Neuronal stem cell (in vitro differentiated cells): ENCODE results near the gene ALG1.
"Not testable (repeated sequence)": the region's sequence is repeated elsewhere in the genome, so short reads cannot be mapped to it uniquely, and the experiment has no call there.

Experiments used
- DNase-seq: peaks from one replicate; pipeline ENCODE4 v3.0.0-alpha.2; 2013; ENCODE audit warnings: low spot score
- H2AFZ ChIP-seq: one replicate; pipeline ENCODE4 v1.6.1; 2013; ENCODE audit warnings: mild to moderate bottlenecking, low read length, inconsistent platforms
- H2AK5ac ChIP-seq: 2 replicates; pipeline ENCODE4 v1.6.1; 2013; ENCODE audit warnings: low read depth, mild to moderate bottlenecking, inconsistent platforms, low read length, moderate library complexity, mixed read lengths
- H2BK120ac ChIP-seq: 2 replicates; pipeline ENCODE4 v1.6.1; 2013; ENCODE audit warnings: low read depth, mild to moderate bottlenecking, inconsistent platforms, low read length, moderate library complexity, mixed read lengths
- H2BK12ac ChIP-seq: one replicate; pipeline ENCODE4 v1.6.1; 2013; ENCODE audit warnings: low read length, inconsistent platforms
- H2BK15ac ChIP-seq: 2 replicates; pipeline ENCODE4 v1.6.1; 2013; ENCODE audit warnings: mild to moderate bottlenecking, low read length, inconsistent platforms, mixed read lengths
- H2BK5ac ChIP-seq: one replicate; pipeline ENCODE4 v1.6.1; 2013; ENCODE audit warnings: inconsistent platforms, mild to moderate bottlenecking, low read length, moderate library complexity
- H3K14ac ChIP-seq: one replicate; pipeline ENCODE4 v1.6.1; 2013; ENCODE audit warnings: low read length, inconsistent platforms
- H3K18ac ChIP-seq: 2 replicates; pipeline ENCODE4 v1.6.1; 2013; ENCODE audit warnings: low read length, inconsistent platforms
- H3K23ac ChIP-seq: 2 replicates; pipeline ENCODE4 v1.6.1; 2013; ENCODE audit warnings: low read depth, mild to moderate bottlenecking, mixed read lengths, low read length, inconsistent platforms; ENCODE audit not compliant: poor library complexity
- H3K27ac ChIP-seq: replicated peaks from 3 replicates; pipeline ENCODE4 v1.5.1; 2013; ENCODE audit warnings: low read length, inconsistent platforms
- H3K27me3 ChIP-seq, 3 experiments: 2 replicates each; pipeline ENCODE4 v1.6.1; 2013; ENCODE audit warnings: low read length in 3 of 3, mild to moderate bottlenecking in 2 of 3, inconsistent platforms in 1 of 3, low read depth in 1 of 3, mixed read lengths in 1 of 3, moderate library complexity in 1 of 3; ENCODE audit not compliant: control insufficient read depth in 3 of 3, insufficient read depth in 3 of 3
- H3K36me3 ChIP-seq, 2 donors: replicated peaks in 1 of 2; 2 replicates each; pipeline ENCODE4 v1.6.1; 2013; ENCODE audit warnings: low read length in 2 of 2; ENCODE audit not compliant: control insufficient read depth in 2 of 2, insufficient read depth in 2 of 2
- H3K4ac ChIP-seq: 2 replicates; pipeline ENCODE4 v1.6.1; 2013; ENCODE audit warnings: inconsistent platforms, mild to moderate bottlenecking, low read length, moderate library complexity
- H3K4me1 ChIP-seq, 2 donors: 1 replicate in 1 of 2; 2 replicates in 1 of 2; pipeline ENCODE4 v1.6.1; 2013; ENCODE audit warnings: low read length in 2 of 2, low read depth in 1 of 2; ENCODE audit not compliant: control insufficient read depth in 2 of 2, insufficient read depth in 1 of 2
- H3K4me2 ChIP-seq: one replicate; pipeline ENCODE4 v1.6.1; 2013; ENCODE audit warnings: mild to moderate bottlenecking, low read length, inconsistent platforms; ENCODE audit not compliant: insufficient read depth, poor library complexity, severe bottlenecking
- H3K4me3 ChIP-seq, 2 donors: 2 replicates each; pipeline ENCODE4 v1.5.1; 2013; ENCODE audit warnings: low read length in 2 of 2, mild to moderate bottlenecking in 2 of 2, inconsistent platforms in 1 of 2, moderate library complexity in 1 of 2
- H3K79me1 ChIP-seq: one replicate; pipeline ENCODE4 v1.6.1; 2013; ENCODE audit warnings: low read depth, mild to moderate bottlenecking, inconsistent platforms, low read length, moderate library complexity
- H3K9ac ChIP-seq: one replicate; pipeline ENCODE4 v1.6.1; 2013; ENCODE audit warnings: mild to moderate bottlenecking, low read depth, low read length, inconsistent platforms; ENCODE audit not compliant: poor library complexity
- H3K9me3 ChIP-seq, 2 donors: replicated peaks in 1 of 2; 2 replicates each; pipeline versions ENCODE3 to v1.6.1; 2013; ENCODE audit warnings: low read length in 2 of 2, mild to moderate bottlenecking in 2 of 2, inconsistent platforms in 1 of 2, low read depth in 1 of 2, mixed read lengths in 1 of 2, moderate library complexity in 1 of 2; ENCODE audit not compliant: control insufficient read depth in 2 of 2, insufficient read depth in 1 of 2
- H4K8ac ChIP-seq: one replicate; pipeline ENCODE4 v1.6.1; 2013; ENCODE audit warnings: low read depth, mild to moderate bottlenecking, inconsistent platforms, low read length, moderate library complexity
- H4K91ac ChIP-seq: one replicate; pipeline ENCODE4 v1.6.1; 2013; ENCODE audit warnings: low read length, low read depth, mild to moderate bottlenecking, inconsistent platforms; ENCODE audit not compliant: poor library complexity
- WGBS, 2 donors: extraction: QIAGEN DNeasy Blood & Tissue Kit; methylation state at CpG; one replicate each; pipeline ENCODE4 v1.1.7; 2013; ENCODE audit warnings: missing lambda C conversion rate in 2 of 2, mixed read lengths in 1 of 2; ENCODE audit not compliant: insufficient read length in 2 of 2, insufficient replicate concordance in 1 of 2; ENCODE audit errors: extremely low coverage in 2 of 2; 5-methylcytosine and 5-hydroxymethylcytosine counted together

The ALG1 gene

DNA sequence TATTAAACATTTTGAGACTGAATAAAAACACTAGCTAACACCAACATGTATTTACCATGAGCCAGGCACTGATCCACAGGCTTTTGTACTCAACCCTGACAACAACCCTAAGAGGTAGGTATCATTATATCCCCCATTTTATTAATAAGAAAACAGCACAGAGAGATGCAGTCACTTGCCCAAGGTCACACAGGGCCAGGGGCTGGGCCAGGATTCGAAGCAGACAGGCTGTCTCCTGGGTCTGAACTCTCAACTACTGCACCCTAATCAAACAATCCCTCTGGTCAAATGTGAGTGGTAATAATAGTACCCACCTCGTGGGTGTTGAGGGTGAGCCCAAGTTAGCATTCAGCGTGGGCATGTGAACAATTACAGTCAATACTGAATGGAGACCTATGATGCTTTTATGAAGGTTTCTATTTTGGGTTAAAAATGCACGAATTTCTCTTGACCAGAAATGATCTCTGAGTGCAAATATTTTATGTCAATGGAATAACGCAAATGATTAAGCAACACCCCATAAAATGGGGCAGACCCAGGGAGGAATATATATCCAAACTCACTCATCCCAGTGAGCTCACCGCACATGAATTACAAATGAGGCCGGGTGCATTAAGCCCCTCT, 24.9 kb downstream of the ALG1 start:
- H3K9ac ChIP-seq, H3K27ac ChIP-seq, H2BK5ac ChIP-seq, H3K23ac ChIP-seq, H2BK15ac ChIP-seq, H3K18ac ChIP-seq, H2BK120ac ChIP-seq, H3K79me1 ChIP-seq, DNase-seq, H2BK12ac ChIP-seq, H3K4ac ChIP-seq, H4K91ac ChIP-seq, H4K8ac ChIP-seq, H3K4me1 ChIP-seq, H2AK5ac ChIP-seq, H3K14ac ChIP-seq, H3K9me3 ChIP-seq, H3K36me3 ChIP-seq: not testable (repeated sequence)
- H3K4me2 ChIP-seq = peak overlapping the region; percentile 91
- peak overlapping the region; percentile 54 to 82 for H3K4me3 ChIP-seq
- WGBS, 2 donors = no CpG with 5 or more reads among the region's 7 CpGs
- peak overlapping the region; percentile 94 for H2AFZ ChIP-seq
- peaks cover 0 to 10% (median 0%) of the 10 kb centered on the region in 3 experiments for H3K27me3 ChIP-seq

- H2BK5ac ChIP-seq, H3K4ac ChIP-seq, H3K27ac ChIP-seq, H2BK15ac ChIP-seq, H3K23ac ChIP-seq, H4K91ac ChIP-seq, H3K4me1 ChIP-seq, H4K8ac ChIP-seq, H2AK5ac ChIP-seq, H3K36me3 ChIP-seq, H3K79me1 ChIP-seq, H3K14ac ChIP-seq, H2BK120ac ChIP-seq, H3K9me3 ChIP-seq: not testable (repeated sequence)
- Histone ChIP-seq H3K4me2 (peak overlapping the region; percentile 91), H3K4me3 (peak overlapping the region; percentile 54 to 82), H3K18ac (peak overlapping the region; percentile 76), H2BK12ac (peak overlapping the region; percentile 73), H3K27me3 (peaks cover 0 to 10% (median 0%) of the 10 kb centered on the region in 3 experiments), H2AFZ (peak overlapping the region; percentile 94), H3K9ac (peak overlapping the region; percentile 86)
- DNase-seq = peak; percentile 32
- WGBS, 2 donors = no CpG with 5 or more reads among the region's 23 CpGs
These were observed 25.4 kb downstream of the ALG1 start for GRCh38 chr16:5097061-5097469.

GRCh38 chr16:5097470-5098220, 26.0 kb downstream of the ALG1 start, which contains the start of gene EEF2KMT:
EEF2KMT (minus strand) TSS chr16:5097795; CDS start chr16:5097739, 56 bp downstream.
- WGBS, 2 donors = no CpG with 5 or more reads among the region's 67 CpGs
- not testable (repeated sequence) for H4K91ac ChIP-seq, H2BK15ac ChIP-seq, H3K79me1 ChIP-seq, H3K9me3 ChIP-seq, H3K14ac ChIP-seq, H2BK5ac ChIP-seq, H3K23ac ChIP-seq, H3K36me3 ChIP-seq, H3K27ac ChIP-seq, H4K8ac ChIP-seq, H2BK120ac ChIP-seq, H3K4ac ChIP-seq, H2AK5ac ChIP-seq, H3K4me1 ChIP-seq
- peak within 1 kb of the TSS; percentile 76 for H3K18ac ChIP-seq
- H3K9ac ChIP-seq = peak within 1 kb of the TSS; percentile 86
- H2AFZ ChIP-seq = peak within 1 kb of the TSS; percentile 94
- peak within 1 kb of the TSS; percentile 91 for H3K4me2 ChIP-seq
- peak; percentile 99 for DNase-seq
- H3K4me3 ChIP-seq = peak within 1 kb of the TSS; percentile 54 to 82
- peak within 1 kb of the TSS; percentile 73 for H2BK12ac ChIP-seq
- peaks cover 0 to 10% (median 0%) of the 10 kb centered on the region in 3 experiments for H3K27me3 ChIP-seq
